Ovary (tissue), 3 donors: Measurements from ENCODE around the gene MSH4.
"Not testable (repeated sequence)": the region's sequence is repeated elsewhere in the genome, so short reads cannot be mapped to it uniquely, and the experiment has no call there.

Experiments used
- CTCF ChIP-seq, 3 donors: fragments of 450-650 bp in 2 of 3; fragments of 200-600 bp in 1 of 3; IDR thresholded peaks; one replicate each; pipeline versions ENCODE4 v1.5.1 to v1.8.0; 2016 to 2022; ENCODE audit warnings: antibody characterized with exemption in 3 of 3, mild to moderate bottlenecking in 1 of 3
- POLR2A ChIP-seq: fragments of 450-650 bp; IDR thresholded peaks from one replicate; pipeline ENCODE4 v1.6.1; 2017; ENCODE audit warnings: antibody characterized with exemption, mild to moderate bottlenecking, moderate library complexity
- donor health status: DM: no; HTN: no; CAD: no.

GRCh38 chr1:75823596-75823995 is 26.9 kb downstream of the MSH4 start:
- not testable (repeated sequence) for TF ChIP-seq POLR2A; CTCF (IDR thresholded peaks at IDR 0.05)
